Liver (tissue), 9 donors: Measurements from ENCODE around the gene SMC6. TPM values are rescaled to one million over a fixed set of nuclear protein-coding genes. Genes with fewer than 3 reads are reported as not detected.

ENCODE experiments used
- DNase-seq: peaks from one replicate; pipeline ENCODE4 v3.0.0-alpha.2; 2017; ENCODE audit warnings: low spot score
- H3K27ac ChIP-seq, 2 donors: one replicate each; pipeline ENCODE4 v1.7.0; 2013; ENCODE audit warnings: inconsistent platforms in 2 of 2, low read length in 2 of 2, control low read depth in 1 of 2, low read depth in 1 of 2, mild to moderate bottlenecking in 1 of 2
- H3K27me3 ChIP-seq, 4 donors: one replicate each; pipeline versions ENCODE4 v1.6.1 to v1.7.0; 2013; ENCODE audit warnings: low read length in 3 of 4, inconsistent platforms in 1 of 4, mild to moderate bottlenecking in 1 of 4, moderate library complexity in 1 of 4; ENCODE audit not compliant: control insufficient read depth in 4 of 4, insufficient read depth in 4 of 4
- H3K36me3 ChIP-seq, 4 donors: one replicate each; pipeline versions ENCODE4 v1.6.1 to v1.7.0; 2013; ENCODE audit warnings: low read length in 3 of 4, mild to moderate bottlenecking in 3 of 4, low read depth in 1 of 4, moderate library complexity in 1 of 4; ENCODE audit not compliant: control insufficient read depth in 4 of 4, insufficient read depth in 3 of 4
- H3K4me1 ChIP-seq, 4 donors: one replicate each; pipeline versions ENCODE4 v1.6.1 to v1.7.0; 2013; ENCODE audit warnings: low read length in 3 of 4, mild to moderate bottlenecking in 3 of 4, moderate library complexity in 1 of 4; ENCODE audit not compliant: control insufficient read depth in 4 of 4, insufficient read depth in 4 of 4
- H3K4me3 ChIP-seq, 3 donors: one replicate each; pipeline versions ENCODE4 v1.6.1 to v1.7.0; 2013; ENCODE audit warnings: low read length in 3 of 3, control low read depth in 1 of 3, low read depth in 1 of 3, mild to moderate bottlenecking in 1 of 3
- H3K9ac ChIP-seq, 2 donors: one replicate each; pipeline ENCODE4 v1.7.0; 2013; ENCODE audit warnings: low read length in 2 of 2, mild to moderate bottlenecking in 2 of 2, moderate library complexity in 2 of 2, control low read depth in 1 of 2, low read depth in 1 of 2
- H3K9me3 ChIP-seq, 4 donors: one replicate each; pipeline versions ENCODE4 v1.6.1 to v1.7.0; 2013; ENCODE audit warnings: low read length in 3 of 4; ENCODE audit not compliant: control insufficient read depth in 4 of 4
- CTCF ChIP-seq: fragments of 150-350 bp; IDR thresholded peaks from 2 replicates; pipeline ENCODE4 v1.5.1; 2017; ENCODE audit warnings: improper control_type of control experiment, low read depth, low read length; ENCODE audit not compliant: missing input control
- EGR1 ChIP-seq, 2 donors: IDR thresholded peaks; 2 replicates each; pipeline ENCODE4 v1.6.1; 2016 to 2018; ENCODE audit warnings: antibody characterized with exemption in 2 of 2, low read depth in 2 of 2
- FOXA1 ChIP-seq: IDR thresholded peaks from 2 replicates; pipeline ENCODE4 v1.6.1; 2016; ENCODE audit warnings: antibody characterized with exemption
- FOXA2 ChIP-seq: IDR thresholded peaks from 2 replicates; pipeline ENCODE4 v1.6.1; 2016; ENCODE audit warnings: antibody characterized with exemption
- GABPA ChIP-seq, 2 donors: IDR thresholded peaks in 1 of 2; conservative IDR thresholded peaks in 1 of 2; 2 replicates each; pipeline ENCODE4 v1.6.1; 2016; ENCODE audit warnings: antibody characterized with exemption in 2 of 2, mild to moderate bottlenecking in 1 of 2, moderate library complexity in 1 of 2
- HNF4A ChIP-seq, 2 donors: conservative IDR thresholded peaks; 2 replicates each; pipeline ENCODE4 v1.6.1; 2016; ENCODE audit warnings: antibody characterized with exemption in 2 of 2, mild to moderate bottlenecking in 2 of 2
- HNF4G ChIP-seq: IDR thresholded peaks from 2 replicates; pipeline ENCODE4 v1.6.1; 2016; ENCODE audit warnings: antibody characterized with exemption
- JUND ChIP-seq, 2 donors: IDR thresholded peaks; 2 replicates each; pipeline ENCODE4 v1.6.1; 2016; ENCODE audit warnings: antibody characterized with exemption in 2 of 2
- MAX ChIP-seq: IDR thresholded peaks from 2 replicates; pipeline ENCODE4 v1.6.1; 2016; ENCODE audit warnings: antibody characterized with exemption
- NR2F2 ChIP-seq: IDR thresholded peaks from 2 replicates; pipeline ENCODE4 v1.6.1; 2016; ENCODE audit warnings: antibody characterized with exemption
- RAD21 ChIP-seq, 2 donors: IDR thresholded peaks; 2 replicates each; pipeline ENCODE4 v1.6.1; 2016; ENCODE audit warnings: antibody characterized with exemption in 2 of 2, mild to moderate bottlenecking in 2 of 2
- RXRA ChIP-seq, 2 donors: IDR thresholded peaks; 2 replicates each; pipeline ENCODE4 v1.6.1; 2017 to 2018; ENCODE audit warnings: antibody characterized with exemption in 2 of 2, mild to moderate bottlenecking in 1 of 2
- SP1 ChIP-seq: IDR thresholded peaks from 2 replicates; pipeline ENCODE4 v1.6.1; 2018; ENCODE audit warnings: antibody characterized with exemption, mild to moderate bottlenecking
- TAF1 ChIP-seq: conservative IDR thresholded peaks from 2 replicates; pipeline ENCODE4 v1.6.1; 2016; ENCODE audit warnings: antibody characterized with exemption, mild to moderate bottlenecking
- YY1 ChIP-seq: IDR thresholded peaks from 2 replicates; pipeline ENCODE4 v1.6.1; 2016; ENCODE audit warnings: antibody characterized with exemption, mild to moderate bottlenecking
- ZBTB33 ChIP-seq: IDR thresholded peaks from 2 replicates; pipeline ENCODE4 v1.6.1; 2016; ENCODE audit warnings: antibody characterized with exemption
- WGBS: extraction: QIAGEN DNeasy Blood & Tissue Kit; methylation state at CpG from one replicate; pipeline ENCODE4 v1.1.7; 2013; 5-methylcytosine and 5-hydroxymethylcytosine counted together
- polyA plus RNA-seq, 2 donors: library from polyadenylated mRNA; stranded (reverse) in 1 of 2; unstranded in 1 of 2; fragments of 200-250 nt in 1 of 2; fragments of >200 nt in 1 of 2; fragmentation: Nextera tagmentation in 1 of 2; extraction: Ambion mirVana in 1 of 2; gene quantifications; one replicate each; pipeline versions ENCODE4 v1.2.1 to v1.2.3, GENCODE V29; 2013 to 2015
- total RNA-seq, 2 donors: library from RNA; depleted of rRNA; stranded (reverse); fragments of >200 nt; gene quantifications; one replicate each; pipeline ENCODE4 v1.2.3, GENCODE V29; 2014
- TF ChIP-seq, protein P1 (sequence below): IDR thresholded peaks from 2 replicates; pipeline ENCODE4 v1.6.1; 2016; ENCODE audit warnings: antibody characterized with exemption
- TF ChIP-seq, protein P2 (sequence below): IDR thresholded peaks from 2 replicates; pipeline ENCODE4 v1.6.1; 2016; ENCODE audit warnings: antibody characterized with exemption, mild to moderate bottlenecking
- donor health status: healthy.
- donor health status: healthy.
- donor health status: healthy.
- donor health status: healthy.
- donor health status: healthy.

Gene SMC6
- total and polyA plus RNA-seq, 4 donors = 2.6 to 22.3 (median 11.0) TPM

DNA sequence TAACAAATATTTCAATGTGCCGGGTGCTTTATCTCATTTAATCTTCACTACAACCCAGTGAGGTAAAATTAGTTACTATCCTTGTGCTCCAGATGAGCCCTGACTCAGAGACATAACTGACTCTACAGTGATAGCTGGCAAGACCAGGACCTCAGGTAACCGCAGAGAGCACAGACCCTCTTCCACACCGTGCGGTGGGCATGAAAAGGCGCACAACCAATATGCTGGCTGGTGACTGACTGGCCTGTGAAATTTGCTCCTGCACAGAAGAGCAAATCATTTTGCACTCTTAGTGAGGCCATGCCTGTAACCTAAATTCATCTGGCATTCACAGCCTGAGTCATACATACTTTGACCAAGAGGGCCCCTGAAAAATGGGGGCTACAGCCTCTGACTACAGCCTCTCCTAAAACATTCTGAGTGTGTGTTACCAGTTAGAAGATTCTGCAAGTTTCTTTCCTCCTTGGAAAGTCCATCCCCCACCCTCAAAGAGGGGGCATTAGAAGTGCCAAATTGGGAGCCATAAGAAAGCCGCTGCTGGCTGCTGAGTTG is 40.3 kb upstream of the SMC6 start:
- H3K9ac ChIP-seq = no peak overlapping the region
- no peaks in the 10 kb centered on the region for H3K9me3 ChIP-seq
- no peak for DNase-seq
- no peak for TF ChIP-seq FOXA1
- TF ChIP-seq EGR1 (IDR thresholded peaks at IDR 0.05; ENCODE audit: low read depth in 2 of 2) = no peak
- TF ChIP-seq FOXA2 = no peak
- TF ChIP-seq, protein P1, sequence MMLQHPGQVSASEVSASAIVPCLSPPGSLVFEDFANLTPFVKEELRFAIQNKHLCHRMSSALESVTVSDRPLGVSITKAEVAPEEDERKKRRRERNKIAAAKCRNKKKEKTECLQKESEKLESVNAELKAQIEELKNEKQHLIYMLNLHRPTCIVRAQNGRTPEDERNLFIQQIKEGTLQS = no peak
- no peak for TF ChIP-seq TAF1
- no peak for TF ChIP-seq GABPA (IDR thresholded peaks at IDR 0.05 in 1 of 2, conservative IDR thresholded peaks at IDR 0.05 in 1 of 2)
- no peak for TF ChIP-seq YY1
- TF ChIP-seq ZBTB33 = no peak
- TF ChIP-seq MAX = no peak
- no peak for TF ChIP-seq RAD21 (IDR thresholded peaks at IDR 0.05)
- no peak for TF ChIP-seq SP1
- no peak for TF ChIP-seq CTCF
- H3K4me3 ChIP-seq = no peak overlapping the region
- H3K27me3 ChIP-seq = no peaks in the 10 kb centered on the region
- no peak overlapping the region for H3K27ac ChIP-seq
- WGBS = 90% methylated on average over 6 of the region's 6 CpGs
- no peaks in the 10 kb centered on the region for H3K4me1 ChIP-seq
- H3K36me3 ChIP-seq = no peaks in the 10 kb centered on the region

DNA sequence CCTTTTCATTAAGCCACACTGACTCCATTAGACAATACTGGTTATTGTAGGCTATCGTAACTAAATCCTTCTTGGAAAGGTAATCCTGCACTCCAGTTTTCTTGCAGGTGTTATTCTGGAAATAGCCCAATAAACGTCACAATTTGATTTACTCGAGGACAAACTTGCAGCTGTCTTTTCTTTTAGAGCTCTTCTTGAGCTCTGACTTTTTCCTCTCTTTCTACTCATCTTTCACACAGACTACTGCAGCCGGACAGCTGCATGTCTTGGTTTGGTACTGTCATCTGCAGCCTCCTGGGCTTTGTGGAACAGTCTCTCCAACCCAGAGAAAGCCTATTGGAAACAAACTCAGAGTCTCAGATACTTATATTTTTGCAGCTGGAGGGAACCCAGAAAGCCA is 39.7 kb upstream of the SMC6 start:
- H3K27me3 ChIP-seq = no peaks in the 10 kb centered on the region
- no peaks in the 10 kb centered on the region for H3K36me3 ChIP-seq
- no peak for DNase-seq
- H3K4me1 ChIP-seq = no peaks in the 10 kb centered on the region
- no peak overlapping the region for H3K4me3 ChIP-seq
- no peaks in the 10 kb centered on the region for H3K9me3 ChIP-seq
- no peak overlapping the region for H3K9ac ChIP-seq
- TF ChIP-seq HNF4A (conservative IDR thresholded peaks at IDR 0.05) = no peak
- no peak for TF ChIP-seq FOXA1
- TF ChIP-seq ZBTB33 = no peak
- TF ChIP-seq, protein P2, sequence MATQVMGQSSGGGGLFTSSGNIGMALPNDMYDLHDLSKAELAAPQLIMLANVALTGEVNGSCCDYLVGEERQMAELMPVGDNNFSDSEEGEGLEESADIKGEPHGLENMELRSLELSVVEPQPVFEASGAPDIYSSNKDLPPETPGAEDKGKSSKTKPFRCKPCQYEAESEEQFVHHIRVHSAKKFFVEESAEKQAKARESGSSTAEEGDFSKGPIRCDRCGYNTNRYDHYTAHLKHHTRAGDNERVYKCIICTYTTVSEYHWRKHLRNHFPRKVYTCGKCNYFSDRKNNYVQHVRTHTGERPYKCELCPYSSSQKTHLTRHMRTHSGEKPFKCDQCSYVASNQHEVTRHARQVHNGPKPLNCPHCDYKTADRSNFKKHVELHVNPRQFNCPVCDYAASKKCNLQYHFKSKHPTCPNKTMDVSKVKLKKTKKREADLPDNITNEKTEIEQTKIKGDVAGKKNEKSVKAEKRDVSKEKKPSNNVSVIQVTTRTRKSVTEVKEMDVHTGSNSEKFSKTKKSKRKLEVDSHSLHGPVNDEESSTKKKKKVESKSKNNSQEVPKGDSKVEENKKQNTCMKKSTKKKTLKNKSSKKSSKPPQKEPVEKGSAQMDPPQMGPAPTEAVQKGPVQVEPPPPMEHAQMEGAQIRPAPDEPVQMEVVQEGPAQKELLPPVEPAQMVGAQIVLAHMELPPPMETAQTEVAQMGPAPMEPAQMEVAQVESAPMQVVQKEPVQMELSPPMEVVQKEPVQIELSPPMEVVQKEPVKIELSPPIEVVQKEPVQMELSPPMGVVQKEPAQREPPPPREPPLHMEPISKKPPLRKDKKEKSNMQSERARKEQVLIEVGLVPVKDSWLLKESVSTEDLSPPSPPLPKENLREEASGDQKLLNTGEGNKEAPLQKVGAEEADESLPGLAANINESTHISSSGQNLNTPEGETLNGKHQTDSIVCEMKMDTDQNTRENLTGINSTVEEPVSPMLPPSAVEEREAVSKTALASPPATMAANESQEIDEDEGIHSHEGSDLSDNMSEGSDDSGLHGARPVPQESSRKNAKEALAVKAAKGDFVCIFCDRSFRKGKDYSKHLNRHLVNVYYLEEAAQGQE = no peak
- no peak for TF ChIP-seq MAX
- TF ChIP-seq, protein P1 = no peak
- no peak for TF ChIP-seq CTCF
- TF ChIP-seq RAD21 (IDR thresholded peaks at IDR 0.05) = no peak
- no peak for TF ChIP-seq GABPA (IDR thresholded peaks at IDR 0.05 in 1 of 2, conservative IDR thresholded peaks at IDR 0.05 in 1 of 2)
- TF ChIP-seq NR2F2 = no peak
- no peak for TF ChIP-seq SP1
- no peak for TF ChIP-seq EGR1 (IDR thresholded peaks at IDR 0.05; ENCODE audit: low read depth in 2 of 2)
- TF ChIP-seq YY1 = no peak
- no peak for TF ChIP-seq TAF1
- no peak for TF ChIP-seq FOXA2
- no peak for TF ChIP-seq JUND (IDR thresholded peaks at IDR 0.05)
- TF ChIP-seq HNF4G = no peak
- TF ChIP-seq RXRA (IDR thresholded peaks at IDR 0.05) = no peak
- 79% methylated on average over 4 of the region's 4 CpGs for WGBS
- H3K27ac ChIP-seq = no peak overlapping the region
